Kidney glomerular epithelial cell (primary cell): ENCODE results near the gene TXNDC15.

Experiments used
- DNase-seq: peaks from one replicate; lab custom pipeline; 2025; lab: John Stamatoyannopoulos, UW

Gene TXNDC15

DNA sequence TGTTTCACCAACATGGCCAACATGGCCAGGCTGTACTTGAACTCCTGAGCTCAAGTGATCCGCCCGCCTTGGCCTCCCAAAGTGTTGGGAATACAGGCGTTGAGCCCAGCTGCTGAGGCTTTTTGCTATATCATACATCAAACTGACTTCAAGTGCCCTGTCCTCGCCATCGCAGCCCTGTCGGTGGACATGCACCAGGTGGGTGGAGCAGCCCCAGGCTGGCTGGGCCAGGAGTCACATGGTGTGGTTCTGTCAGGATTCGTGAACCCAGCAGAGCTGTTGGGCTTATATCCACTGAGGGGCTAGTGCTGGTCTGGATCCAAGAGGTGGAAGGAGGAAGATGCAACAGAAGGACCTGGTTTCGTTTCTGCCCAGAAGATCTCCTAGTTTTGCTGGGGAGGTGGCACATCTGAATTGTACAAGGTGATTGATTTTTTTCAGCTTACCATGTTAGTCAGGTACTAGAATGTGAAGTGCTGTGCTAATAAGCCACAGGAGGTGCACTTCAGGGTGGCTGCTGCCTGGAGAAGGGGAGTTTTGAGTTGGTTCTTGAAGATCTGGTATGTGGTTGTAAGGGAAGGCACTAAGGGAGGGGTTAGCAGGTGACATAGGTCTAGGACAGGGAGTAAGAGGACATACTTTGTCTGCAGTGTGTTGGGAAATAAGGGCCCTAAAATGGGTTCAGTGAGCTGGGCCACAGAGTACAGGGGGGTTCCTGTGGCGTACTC, 46.8 kb downstream of the TXNDC15 start:
- no peak for DNase-seq

DNA sequence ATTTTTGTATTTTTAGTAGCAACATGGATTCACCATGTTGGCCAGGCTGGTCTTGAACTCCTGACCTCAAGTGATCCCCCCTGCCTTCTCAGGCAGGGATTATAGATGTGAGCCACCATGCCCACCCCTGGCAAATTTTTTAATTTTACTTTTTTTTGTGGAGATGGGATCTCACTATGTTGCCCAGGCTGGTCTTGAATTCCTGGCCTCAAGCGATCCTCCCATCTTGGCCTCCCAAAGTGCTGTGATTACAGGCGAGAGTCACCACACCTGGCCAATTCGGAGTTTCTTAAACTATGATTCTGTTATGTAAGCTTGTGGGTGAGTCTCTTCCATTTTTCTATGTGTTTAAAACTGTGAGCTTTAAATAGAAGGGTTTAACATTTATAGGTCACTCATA, 58.3 kb downstream of the TXNDC15 start:
- DNase-seq = no peak

DNA sequence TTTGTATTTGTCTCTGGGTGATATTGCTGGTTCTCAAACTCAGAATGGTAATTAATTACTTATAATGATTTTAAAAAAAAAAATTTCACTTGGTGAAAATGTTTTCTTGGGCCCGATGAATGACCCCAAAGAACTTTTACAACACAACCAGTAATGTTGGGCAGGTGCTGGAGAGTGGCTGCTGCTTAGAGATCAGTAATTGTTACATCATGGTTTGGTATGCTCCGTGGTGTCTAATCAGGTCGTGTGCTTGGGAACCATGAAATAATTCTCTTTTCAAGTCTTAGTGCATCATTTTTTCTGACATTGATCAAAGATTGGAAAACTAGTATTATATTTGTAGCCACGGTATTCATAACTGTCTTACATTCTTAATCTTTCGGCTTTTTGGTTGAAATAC, 60.0 kb downstream of the TXNDC15 start:
- no peak for DNase-seq

DNA sequence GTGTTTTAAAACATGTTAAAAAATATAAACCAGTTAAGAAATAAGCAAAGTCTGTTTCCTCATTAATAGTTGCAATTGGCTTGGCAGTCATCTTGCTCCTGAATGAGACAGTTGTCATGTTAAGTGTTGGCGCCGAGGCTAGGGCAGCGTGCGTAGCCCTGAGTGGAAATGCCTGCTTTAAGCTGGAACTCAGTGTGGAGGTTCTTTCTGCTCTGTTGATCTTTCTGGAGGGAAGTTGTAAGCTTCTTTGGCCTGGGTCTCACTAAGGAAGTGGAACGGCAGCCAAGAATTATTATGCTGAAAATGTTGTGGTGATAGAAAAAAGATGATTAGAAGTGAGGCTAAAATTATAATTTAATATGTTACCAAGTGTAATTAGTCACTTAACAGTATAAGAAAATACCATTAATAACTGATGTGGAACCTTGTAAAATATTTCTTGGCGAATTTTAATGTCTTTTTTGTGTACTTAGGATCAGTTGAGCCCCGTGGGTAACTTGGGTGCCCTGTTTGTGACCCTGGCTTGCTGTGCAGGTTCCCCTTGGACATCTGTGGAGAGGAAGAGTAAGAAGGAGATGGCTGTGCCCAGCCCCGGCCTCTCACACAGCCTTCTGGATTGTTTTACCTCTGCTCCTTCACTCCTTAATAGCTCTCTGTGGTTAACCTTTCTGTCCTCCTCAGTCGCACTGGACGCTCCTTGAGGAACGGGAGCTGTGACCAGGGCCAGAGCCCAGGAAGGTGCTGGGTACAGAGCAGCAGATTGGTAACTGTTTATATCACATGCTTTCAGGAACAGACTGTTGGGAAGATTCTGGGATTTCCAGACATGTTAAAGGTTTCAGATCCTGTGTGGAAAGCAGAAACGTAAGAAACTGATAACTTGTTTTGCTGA, 61.8 kb downstream of the TXNDC15 start:
- no peak for DNase-seq

DNA sequence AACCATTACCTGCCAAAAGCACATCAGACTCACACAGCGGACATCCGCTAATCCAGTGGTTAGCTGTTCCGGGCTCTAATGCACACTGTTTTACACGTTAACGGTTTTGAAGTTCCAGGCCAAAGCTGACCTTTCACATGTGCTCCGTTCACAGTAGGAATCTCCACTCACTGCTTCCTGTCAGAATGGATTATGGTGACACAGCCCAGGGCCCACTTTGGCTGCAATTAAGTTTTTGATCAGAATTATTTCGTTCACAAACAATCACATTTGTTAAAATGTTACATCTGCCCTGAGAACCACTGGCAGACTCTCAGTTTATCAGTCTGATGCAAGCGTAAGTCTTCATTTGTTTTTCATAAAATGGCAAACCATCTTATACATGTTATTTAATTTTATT, 63.4 kb downstream of the TXNDC15 start:
- no peak for DNase-seq

DNA sequence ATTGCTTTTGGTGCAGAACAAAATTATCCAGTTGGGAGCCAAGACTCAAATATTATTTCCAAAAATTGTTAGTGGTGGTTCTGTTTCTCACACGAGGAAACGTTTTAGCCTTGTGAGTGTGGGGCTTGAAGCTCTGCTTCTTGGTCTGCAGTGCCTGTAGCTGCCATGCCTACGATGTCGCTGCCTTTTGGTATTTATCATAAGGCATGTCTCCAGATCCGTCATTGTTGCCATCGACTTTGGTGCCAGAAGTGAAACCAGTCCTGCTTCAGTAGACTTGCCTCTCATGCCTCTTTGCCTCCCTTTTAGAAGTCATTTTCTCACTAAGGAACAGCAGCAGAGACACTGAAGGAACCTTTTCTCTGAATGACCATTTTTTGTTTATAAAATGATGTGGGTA, 63.9 kb downstream of the TXNDC15 start:
- DNase-seq = no peak

DNA sequence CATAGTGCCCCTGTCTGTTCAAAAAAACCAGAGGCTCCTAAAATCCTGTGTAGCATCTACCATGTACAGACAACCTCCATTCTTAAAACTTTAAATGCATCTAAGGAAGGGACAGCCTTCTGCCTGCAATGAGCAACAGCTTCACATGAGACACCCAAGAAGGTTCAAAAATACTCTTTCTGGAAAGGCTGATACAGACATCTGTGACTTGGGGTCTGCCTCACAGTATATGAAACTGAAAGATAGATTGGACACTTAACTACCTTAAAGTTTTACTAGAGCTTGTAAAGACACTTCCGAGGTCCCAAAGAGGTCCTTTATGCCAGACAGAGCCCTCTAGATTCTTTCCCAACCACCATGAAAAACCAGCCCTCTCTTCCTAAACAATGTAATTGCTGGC, 65.3 kb downstream of the TXNDC15 start:
- no peak for DNase-seq

DNA sequence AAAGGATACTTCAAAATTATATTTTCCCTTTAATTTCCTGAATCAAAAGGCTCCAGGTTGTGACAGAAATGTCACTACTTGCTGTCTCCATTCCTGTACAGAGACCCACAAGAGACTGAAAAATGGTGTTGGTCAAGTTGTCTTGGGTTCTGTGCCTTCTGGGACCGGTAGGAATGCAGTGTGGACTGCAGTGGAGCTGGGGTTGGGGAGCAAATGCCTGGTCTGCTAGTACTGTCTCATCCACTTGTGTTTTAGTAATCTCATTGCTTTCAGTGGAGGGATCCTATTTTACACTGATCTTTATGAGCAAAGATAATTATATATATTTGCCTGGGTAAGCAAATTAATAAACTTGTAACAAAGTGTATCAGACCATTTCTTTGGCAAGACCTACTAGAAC, 69.4 kb downstream of the TXNDC15 start:
- DNase-seq = no peak

DNA sequence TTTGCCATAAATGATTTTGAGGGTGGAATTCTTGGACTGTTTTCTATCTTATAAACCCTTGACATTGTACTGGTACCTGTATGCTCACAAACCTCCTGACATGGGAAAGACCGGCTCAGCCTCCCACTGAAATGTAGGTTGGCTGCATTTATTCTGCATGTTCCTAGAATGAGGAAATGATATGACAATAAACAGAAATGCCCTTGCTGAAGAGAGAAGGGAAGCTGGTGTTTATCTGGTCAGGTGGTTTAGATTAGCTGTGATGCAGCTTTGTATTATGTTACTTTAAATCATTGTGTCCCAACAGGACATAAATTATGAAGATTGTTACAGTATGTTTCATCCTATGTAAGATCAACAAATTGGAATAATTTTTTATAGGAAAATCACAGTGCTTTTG, 70.5 kb downstream of the TXNDC15 start:
- no peak for DNase-seq

DNA sequence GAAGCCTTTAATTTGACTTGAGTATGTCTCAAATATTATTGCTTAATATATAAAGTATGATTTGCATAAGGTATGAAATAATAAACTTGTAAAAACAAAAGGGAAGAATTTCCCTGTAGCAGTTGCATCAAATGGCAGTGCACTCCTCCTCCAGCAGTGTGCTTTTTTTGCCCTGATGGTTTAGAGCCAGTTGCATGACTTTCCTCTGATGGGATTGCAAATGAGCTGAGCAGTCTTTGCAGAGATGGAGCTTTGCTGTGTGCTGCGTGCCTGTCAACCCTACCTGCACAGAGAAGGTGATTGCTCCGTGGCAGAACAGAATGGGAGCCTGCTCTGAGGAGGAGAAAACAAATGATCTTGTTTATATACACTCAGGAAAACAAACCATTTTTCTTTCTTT, 70.9 kb downstream of the TXNDC15 start:
- no peak for DNase-seq

DNA sequence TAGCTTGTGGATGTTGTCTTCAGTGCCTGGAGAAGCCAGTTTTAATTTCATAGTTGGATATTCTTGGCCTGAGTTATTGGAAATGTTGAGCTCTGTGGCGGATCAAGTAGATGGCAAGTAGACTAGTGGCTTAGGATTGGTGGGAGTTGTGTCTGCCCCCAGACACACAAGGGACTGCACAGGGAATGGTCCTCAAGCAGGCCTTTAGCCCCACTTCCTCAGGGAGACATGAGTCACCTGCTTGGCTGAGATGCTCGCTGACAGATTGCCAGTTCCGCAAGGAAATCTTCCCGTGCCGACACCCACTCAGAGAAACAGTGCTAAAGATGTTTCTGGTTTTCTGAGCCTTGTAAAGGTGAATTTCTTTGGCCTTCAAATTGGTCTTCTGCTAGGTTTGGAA, 74.7 kb downstream of the TXNDC15 start:
- DNase-seq = no peak

DNA sequence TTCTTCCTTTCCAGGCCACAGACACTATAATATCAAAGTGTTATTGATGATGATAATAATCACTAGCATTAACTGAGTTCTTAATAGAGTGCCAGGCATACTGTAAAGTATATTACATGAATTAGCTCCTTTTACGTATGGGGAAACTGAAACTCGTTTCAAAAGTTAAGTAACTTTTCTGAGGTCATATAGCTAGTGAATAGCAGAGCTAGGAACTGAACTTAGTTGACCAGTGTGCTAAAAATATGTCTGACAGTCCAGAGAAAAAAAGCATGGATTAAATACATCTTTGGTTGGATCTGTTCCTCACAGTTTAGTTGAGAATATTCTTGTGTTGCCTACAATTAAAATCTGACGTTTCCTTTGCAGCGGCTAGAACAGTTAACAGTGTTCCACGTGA, 75.1 kb downstream of the TXNDC15 start:
- DNase-seq = no peak
